ENCODE measurements around the gene FBXO48.
"Not testable (repeated sequence)": the region's sequence is repeated elsewhere in the genome, so short reads cannot be mapped to it uniquely, and the experiment has no call there.

The FBXO48 gene

DNA sequence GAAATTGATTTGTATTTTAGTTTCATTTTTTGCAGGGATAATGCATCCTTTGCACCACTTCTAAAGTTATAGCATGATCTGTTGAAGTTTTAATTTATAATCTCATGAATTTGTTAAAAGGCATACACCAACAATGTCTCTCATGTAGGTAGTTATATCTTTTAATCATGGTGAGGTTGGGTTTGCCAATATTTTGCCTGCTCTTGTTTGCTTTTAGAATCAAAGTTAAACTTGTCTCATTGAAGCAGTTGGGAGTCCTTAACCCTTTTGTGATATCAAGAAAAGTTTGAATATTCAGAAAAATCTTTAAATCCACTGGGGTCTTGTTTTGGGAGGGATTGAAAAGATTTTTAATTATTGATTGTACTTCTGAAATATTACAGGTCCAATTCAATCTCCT, 32.0 kb upstream of the FBXO48 start:
- Histone ChIP-seq H3K27ac (ENCODE audit: low read depth in 2 of 2, low read length in 2 of 2) (no peak overlapping the region), H3K36me3 (ENCODE audit: control insufficient read depth in 2 of 2, insufficient read depth in 2 of 2, low read length in 2 of 2) (no peaks in the 10 kb centered on the region), H3K4me3 (ENCODE audit: low read length in 2 of 2) (no peak overlapping the region), H3K4me1 (ENCODE audit: control insufficient read depth in 2 of 2, insufficient read depth in 2 of 2, low read length in 2 of 2) (no peaks in the 10 kb centered on the region), H3K27me3 (ENCODE audit: control insufficient read depth in 2 of 2, insufficient read depth in 2 of 2, low read length in 2 of 2) (no peaks in the 10 kb centered on the region), H3K9me3 (ENCODE audit: control insufficient read depth in 2 of 2, low read length in 2 of 2) (no peaks in the 10 kb centered on the region), H3K9ac (ENCODE audit: low read depth in 1 of 2, low read length in 2 of 2) (no peak overlapping the region)

GRCh38 chr2:68491582-68491981, 24.5 kb upstream of the FBXO48 start:
- Histone ChIP-seq H3K36me3 (ENCODE audit: control insufficient read depth in 2 of 2, insufficient read depth in 2 of 2, low read length in 2 of 2) (no peaks in the 10 kb centered on the region), H3K9me3 (ENCODE audit: control insufficient read depth in 2 of 2, low read length in 2 of 2) (no peaks in the 10 kb centered on the region), H3K9ac (ENCODE audit: low read depth in 1 of 2, low read length in 2 of 2) (no peak overlapping the region), H3K4me3 (ENCODE audit: low read length in 2 of 2) (no peak overlapping the region), H3K27me3 (ENCODE audit: control insufficient read depth in 2 of 2, insufficient read depth in 2 of 2, low read length in 2 of 2) (no peaks in the 10 kb centered on the region), H3K4me1 (ENCODE audit: control insufficient read depth in 2 of 2, insufficient read depth in 2 of 2, low read length in 2 of 2) (no peaks in the 10 kb centered on the region), H3K27ac (ENCODE audit: low read depth in 2 of 2, low read length in 2 of 2) (no peak overlapping the region)

DNA sequence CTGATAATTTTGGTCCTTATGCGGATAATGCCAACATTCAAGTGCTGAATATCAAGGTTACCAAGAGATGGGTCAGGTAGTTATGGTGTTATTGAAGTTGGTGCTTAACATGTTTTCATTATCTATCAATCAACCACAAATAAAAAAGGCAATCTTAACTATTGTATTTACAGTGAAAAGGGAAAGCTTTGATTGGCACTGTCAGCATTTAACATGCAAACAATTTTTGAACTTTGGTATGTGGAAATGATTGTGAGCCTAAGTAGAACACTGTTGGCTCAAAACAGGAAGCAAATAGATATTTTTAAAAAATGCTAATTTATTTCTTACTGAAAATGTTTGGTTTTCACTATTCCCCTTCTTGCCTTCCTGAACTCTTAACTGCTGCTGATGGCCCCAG, 22.2 kb upstream of the FBXO48 start:
- no peaks in the 10 kb centered on the region for H3K9me3 ChIP-seq (ENCODE audit: control insufficient read depth in 2 of 2, low read length in 2 of 2)
- H3K27ac ChIP-seq (ENCODE audit: low read depth in 2 of 2, low read length in 2 of 2): no peak overlapping the region
- H3K4me3 ChIP-seq (ENCODE audit: low read length in 2 of 2): no peak overlapping the region
- H3K27me3 ChIP-seq (ENCODE audit: control insufficient read depth in 2 of 2, insufficient read depth in 2 of 2, low read length in 2 of 2): no peaks in the 10 kb centered on the region
- no peak overlapping the region for H3K9ac ChIP-seq (ENCODE audit: low read depth in 1 of 2, low read length in 2 of 2)
- H3K36me3 ChIP-seq (ENCODE audit: control insufficient read depth in 2 of 2, insufficient read depth in 2 of 2, low read length in 2 of 2): no peaks in the 10 kb centered on the region
- no peaks in the 10 kb centered on the region for H3K4me1 ChIP-seq (ENCODE audit: control insufficient read depth in 2 of 2, insufficient read depth in 2 of 2, low read length in 2 of 2)

GRCh38 chr2:68488605-68489004, 21.5 kb upstream of the FBXO48 start:
- not testable (repeated sequence) for H3K27me3 ChIP-seq (ENCODE audit: control insufficient read depth in 2 of 2, insufficient read depth in 2 of 2, low read length in 2 of 2); H3K36me3 ChIP-seq (ENCODE audit: control insufficient read depth in 2 of 2, insufficient read depth in 2 of 2, low read length in 2 of 2); H3K9ac ChIP-seq (ENCODE audit: low read depth in 1 of 2, low read length in 2 of 2)

DNA sequence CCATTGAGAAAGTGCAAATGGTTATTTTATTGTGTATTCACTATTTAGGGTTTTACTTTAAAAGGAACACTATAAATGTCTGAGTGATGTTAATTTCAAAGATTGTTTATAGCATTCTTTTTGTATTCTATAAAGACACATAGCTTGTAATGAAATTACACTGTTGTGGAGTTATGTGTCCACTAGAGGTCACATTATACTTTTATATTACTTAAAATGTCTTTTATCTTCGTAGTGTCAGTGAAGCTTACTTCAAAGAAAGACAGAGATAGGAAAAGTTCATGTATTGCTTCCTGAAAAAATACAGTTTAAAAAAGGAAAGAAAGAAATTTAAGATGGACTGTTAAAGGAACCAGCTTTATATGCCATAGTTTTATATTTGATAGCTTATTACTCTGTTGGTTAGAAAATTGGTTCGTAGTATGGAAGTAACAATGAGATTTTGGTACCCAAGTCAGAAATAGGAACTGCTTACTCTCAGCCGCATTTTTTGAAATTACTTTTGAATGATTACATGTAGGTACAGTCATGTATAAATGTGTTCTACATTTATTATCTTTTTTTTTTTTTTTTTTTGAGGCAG, 20.8 kb upstream of the FBXO48 start:
- H3K27ac ChIP-seq (ENCODE audit: low read depth in 2 of 2, low read length in 2 of 2): no peak overlapping the region

More at GRCh38 chr2:68488605-68489004, 21.5 kb upstream of the FBXO48 start:
- not testable (repeated sequence) for H3K4me1 ChIP-seq (ENCODE audit: control insufficient read depth in 2 of 2, insufficient read depth in 2 of 2, low read length in 2 of 2); H3K4me3 ChIP-seq (ENCODE audit: low read length in 2 of 2); H3K27ac ChIP-seq (ENCODE audit: low read depth in 2 of 2, low read length in 2 of 2); H3K9me3 ChIP-seq (ENCODE audit: control insufficient read depth in 2 of 2, low read length in 2 of 2)

DNA sequence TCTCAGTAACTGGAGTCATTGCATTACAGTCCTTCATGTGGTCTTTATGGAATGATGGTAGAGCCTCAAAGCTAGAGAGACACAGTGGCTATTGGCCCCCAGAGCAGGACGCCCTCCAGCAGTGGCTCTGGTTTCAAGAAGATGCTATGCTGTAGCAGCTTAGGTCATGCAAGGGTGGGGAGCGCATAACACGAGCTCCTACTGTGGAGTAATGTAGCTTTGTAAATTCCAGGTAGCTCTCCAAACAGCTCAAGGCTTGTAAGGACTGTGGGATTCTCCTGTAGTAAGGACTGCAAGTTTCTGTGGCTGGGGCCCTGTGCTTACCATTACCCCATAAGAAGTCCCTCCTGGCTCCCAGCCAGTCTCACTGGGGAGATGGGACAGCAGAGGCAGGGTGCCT, 15.9 kb upstream of the FBXO48 start:
- Histone ChIP-seq H3K9ac (ENCODE audit: low read depth in 1 of 2, low read length in 2 of 2) (no peak overlapping the region), H3K27me3 (ENCODE audit: control insufficient read depth in 2 of 2, insufficient read depth in 2 of 2, low read length in 2 of 2) (no peaks in the 10 kb centered on the region), H3K36me3 (ENCODE audit: control insufficient read depth in 2 of 2, insufficient read depth in 2 of 2, low read length in 2 of 2) (no peaks in the 10 kb centered on the region), H3K4me1 (ENCODE audit: control insufficient read depth in 2 of 2, insufficient read depth in 2 of 2, low read length in 2 of 2) (no peaks in the 10 kb centered on the region), H3K9me3 (ENCODE audit: control insufficient read depth in 2 of 2, low read length in 2 of 2) (no peaks in the 10 kb centered on the region), H3K27ac (ENCODE audit: low read depth in 2 of 2, low read length in 2 of 2) (no peak overlapping the region), H3K4me3 (ENCODE audit: low read length in 2 of 2) (no peak overlapping the region)

More for the DNA sequence above, 20.8 kb upstream of the FBXO48 start:
- no peak overlapping the region for H3K4me3 ChIP-seq (ENCODE audit: low read length in 2 of 2)
- H3K9me3 ChIP-seq (ENCODE audit: control insufficient read depth in 2 of 2, low read length in 2 of 2): no peaks in the 10 kb centered on the region
- H3K36me3 ChIP-seq (ENCODE audit: control insufficient read depth in 2 of 2, insufficient read depth in 2 of 2, low read length in 2 of 2): no peaks in the 10 kb centered on the region
- no peaks in the 10 kb centered on the region for H3K4me1 ChIP-seq (ENCODE audit: control insufficient read depth in 2 of 2, insufficient read depth in 2 of 2, low read length in 2 of 2)
- H3K9ac ChIP-seq (ENCODE audit: low read depth in 1 of 2, low read length in 2 of 2): no peak overlapping the region
- no peaks in the 10 kb centered on the region for H3K27me3 ChIP-seq (ENCODE audit: control insufficient read depth in 2 of 2, insufficient read depth in 2 of 2, low read length in 2 of 2)

DNA sequence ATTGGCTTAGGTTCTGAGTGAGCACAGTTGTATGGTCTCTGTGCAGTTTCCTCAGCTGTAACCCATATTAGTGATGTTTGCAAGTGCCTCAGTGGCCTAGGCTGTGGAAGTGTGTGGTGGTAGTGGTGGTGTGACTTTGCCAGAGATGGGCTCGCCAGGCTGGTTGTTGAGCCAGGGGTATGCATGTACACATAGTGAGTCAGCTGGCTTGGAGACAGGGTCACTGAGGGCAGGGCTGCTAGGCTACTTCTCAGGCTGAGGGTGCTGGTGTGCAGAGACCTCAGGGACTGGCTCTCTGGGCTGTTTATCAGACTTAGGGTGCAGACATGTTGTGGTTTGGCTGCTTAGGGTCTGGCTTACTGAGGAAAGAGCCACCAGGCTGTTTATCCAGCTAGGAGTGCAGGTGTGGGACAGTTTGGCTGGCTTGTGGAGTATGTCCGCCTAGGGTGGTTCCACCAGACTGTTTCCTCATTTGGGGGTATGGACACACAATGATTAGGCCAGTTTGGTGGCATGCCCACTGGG, 15.3 kb upstream of the FBXO48 start:
- Histone ChIP-seq H3K36me3 (ENCODE audit: control insufficient read depth in 2 of 2, insufficient read depth in 2 of 2, low read length in 2 of 2) (no peaks in the 10 kb centered on the region), H3K9me3 (ENCODE audit: control insufficient read depth in 2 of 2, low read length in 2 of 2) (no peaks in the 10 kb centered on the region), H3K9ac (ENCODE audit: low read depth in 1 of 2, low read length in 2 of 2) (no peak overlapping the region), H3K27ac (ENCODE audit: low read depth in 2 of 2, low read length in 2 of 2) (no peak overlapping the region), H3K4me1 (ENCODE audit: control insufficient read depth in 2 of 2, insufficient read depth in 2 of 2, low read length in 2 of 2) (no peaks in the 10 kb centered on the region), H3K27me3 (ENCODE audit: control insufficient read depth in 2 of 2, insufficient read depth in 2 of 2, low read length in 2 of 2) (no peaks in the 10 kb centered on the region), H3K4me3 (ENCODE audit: low read length in 2 of 2) (no peak overlapping the region)

DNA sequence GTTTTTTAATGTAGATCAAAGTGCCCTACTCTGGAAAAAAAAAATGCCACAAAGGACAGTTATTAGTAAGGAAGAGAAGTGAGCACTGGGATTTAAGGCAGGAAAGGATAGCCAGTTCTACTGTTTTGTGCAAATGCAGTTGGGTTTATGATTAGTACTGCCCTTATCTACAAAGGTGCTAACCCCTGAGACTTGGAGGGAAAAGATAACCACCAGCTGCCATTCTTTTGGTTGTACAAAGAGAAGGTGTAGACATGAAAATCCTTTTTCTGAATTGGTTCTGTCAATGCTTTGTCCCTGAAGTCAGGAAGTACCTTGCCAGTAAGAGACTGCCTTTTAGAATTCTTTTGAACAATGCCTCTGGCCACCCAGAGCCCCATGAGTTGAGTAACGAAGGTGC, 11.6 kb upstream of the FBXO48 start:
- Histone ChIP-seq H3K9ac (ENCODE audit: low read depth in 1 of 2, low read length in 2 of 2) (no peak overlapping the region), H3K4me3 (ENCODE audit: low read length in 2 of 2) (no peak overlapping the region), H3K4me1 (ENCODE audit: control insufficient read depth in 2 of 2, insufficient read depth in 2 of 2, low read length in 2 of 2) (no peaks in the 10 kb centered on the region), H3K9me3 (ENCODE audit: control insufficient read depth in 2 of 2, low read length in 2 of 2) (no peaks in the 10 kb centered on the region), H3K27ac (ENCODE audit: low read depth in 2 of 2, low read length in 2 of 2) (no peak overlapping the region), H3K36me3 (ENCODE audit: control insufficient read depth in 2 of 2, insufficient read depth in 2 of 2, low read length in 2 of 2) (no peaks in the 10 kb centered on the region), H3K27me3 (ENCODE audit: control insufficient read depth in 2 of 2, insufficient read depth in 2 of 2, low read length in 2 of 2) (no peaks in the 10 kb centered on the region)

DNA sequence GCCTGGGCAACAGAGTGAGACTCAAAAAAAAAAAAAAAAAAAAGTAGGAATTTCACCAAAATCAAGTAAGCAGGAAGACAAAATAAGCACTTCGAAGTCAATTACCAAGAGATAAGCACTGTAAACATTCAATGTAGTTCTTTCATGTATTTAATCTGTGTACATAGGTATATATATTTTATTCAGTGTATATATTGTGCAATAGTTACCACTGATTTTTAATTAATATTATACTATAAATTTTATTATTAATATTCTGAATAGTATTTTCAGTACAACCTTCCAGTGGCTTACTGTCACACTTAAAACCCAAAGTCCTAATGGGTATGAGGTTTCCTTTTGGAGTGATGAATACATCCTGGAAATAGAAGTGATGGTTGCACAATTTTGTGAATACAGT, 9.4 kb upstream of the FBXO48 start:
- Histone ChIP-seq H3K9me3 (ENCODE audit: control insufficient read depth in 2 of 2, low read length in 2 of 2) (no peaks in the 10 kb centered on the region), H3K36me3 (ENCODE audit: control insufficient read depth in 2 of 2, insufficient read depth in 2 of 2, low read length in 2 of 2) (no peaks in the 10 kb centered on the region), H3K4me3 (ENCODE audit: low read length in 2 of 2) (no peak overlapping the region), H3K27me3 (ENCODE audit: control insufficient read depth in 2 of 2, insufficient read depth in 2 of 2, low read length in 2 of 2) (no peaks in the 10 kb centered on the region), H3K4me1 (ENCODE audit: control insufficient read depth in 2 of 2, insufficient read depth in 2 of 2, low read length in 2 of 2) (no peaks in the 10 kb centered on the region), H3K27ac (ENCODE audit: low read depth in 2 of 2, low read length in 2 of 2) (no peak overlapping the region), H3K9ac (ENCODE audit: low read depth in 1 of 2, low read length in 2 of 2) (no peak overlapping the region)

- Histone ChIP-seq H3K27ac (ENCODE audit: low read depth in 2 of 2, low read length in 2 of 2) (no peak overlapping the region), H3K9ac (ENCODE audit: low read depth in 1 of 2, low read length in 2 of 2) (no peak overlapping the region), H3K4me1 (ENCODE audit: control insufficient read depth in 2 of 2, insufficient read depth in 2 of 2, low read length in 2 of 2) (no peaks in the 10 kb centered on the region), H3K4me3 (ENCODE audit: low read length in 2 of 2) (no peak overlapping the region), H3K9me3 (ENCODE audit: control insufficient read depth in 2 of 2, low read length in 2 of 2) (no peaks in the 10 kb centered on the region), H3K27me3 (ENCODE audit: control insufficient read depth in 2 of 2, insufficient read depth in 2 of 2, low read length in 2 of 2) (no peaks in the 10 kb centered on the region), H3K36me3 (ENCODE audit: control insufficient read depth in 2 of 2, insufficient read depth in 2 of 2, low read length in 2 of 2) (no peaks in the 10 kb centered on the region)
Measured at GRCh38 chr2:68475576-68475975, 8.5 kb upstream of the FBXO48 start.

DNA sequence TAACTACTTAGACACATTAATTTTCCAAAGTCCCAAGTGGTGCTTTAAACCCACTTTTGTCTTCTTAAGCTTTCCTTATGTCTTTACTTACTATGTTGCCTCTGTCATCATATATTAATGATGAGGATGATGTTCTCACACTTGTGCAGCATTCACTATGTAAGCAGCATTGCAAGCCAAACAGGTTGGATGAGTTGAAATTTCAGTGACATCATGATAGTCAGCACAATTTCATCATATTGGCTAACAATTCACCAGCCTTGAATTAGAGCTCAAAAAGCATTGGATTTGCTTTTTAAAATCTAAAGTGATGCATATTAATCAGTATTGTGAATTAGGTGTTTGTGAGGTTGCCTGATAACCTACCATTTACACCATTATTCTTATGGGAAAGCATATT, 8.0 kb upstream of the FBXO48 start:
- Histone ChIP-seq H3K36me3 (ENCODE audit: control insufficient read depth in 2 of 2, insufficient read depth in 2 of 2, low read length in 2 of 2) (no peaks in the 10 kb centered on the region), H3K4me3 (ENCODE audit: low read length in 2 of 2) (no peak overlapping the region), H3K27me3 (ENCODE audit: control insufficient read depth in 2 of 2, insufficient read depth in 2 of 2, low read length in 2 of 2) (no peaks in the 10 kb centered on the region), H3K9me3 (ENCODE audit: control insufficient read depth in 2 of 2, low read length in 2 of 2) (no peaks in the 10 kb centered on the region), H3K9ac (ENCODE audit: low read depth in 1 of 2, low read length in 2 of 2) (no peak overlapping the region), H3K4me1 (ENCODE audit: control insufficient read depth in 2 of 2, insufficient read depth in 2 of 2, low read length in 2 of 2) (no peaks in the 10 kb centered on the region), H3K27ac (ENCODE audit: low read depth in 2 of 2, low read length in 2 of 2) (no peak overlapping the region)

Data from mucosa of rectum (tissue), 2 donors.